Parathyroid adenoma (tissue), 2 donors: ENCODE measurements around the gene KRT16.

Source experiments
- H2AFZ ChIP-seq: fragments of 300-600 bp; sonication (generic); one replicate; pipeline ENCODE4 v1.7.0; 2017; ENCODE audit warnings: antibody characterized with exemption, mild to moderate bottlenecking
- H3K27ac ChIP-seq: fragments of 300-600 bp; sonication (generic); one replicate; pipeline ENCODE4 v1.7.0; 2017
- H3K27me3 ChIP-seq: fragments of 300-600 bp; sonication (generic); one replicate; pipeline ENCODE4 v1.7.0; 2017; ENCODE audit warnings: low read length; ENCODE audit not compliant: control insufficient read depth, insufficient read depth
- H3K36me3 ChIP-seq: fragments of 300-600 bp; sonication (generic); one replicate; pipeline ENCODE4 v1.7.0; 2017; ENCODE audit warnings: low read length; ENCODE audit not compliant: control insufficient read depth, insufficient read depth
- H3K4me1 ChIP-seq: fragments of 300-600 bp; sonication (generic); one replicate; pipeline ENCODE4 v1.7.0; 2017; ENCODE audit warnings: control low read depth
- H3K4me2 ChIP-seq: fragments of 300-600 bp; sonication (generic); one replicate; pipeline ENCODE4 v1.7.0; 2017; ENCODE audit warnings: low read length
- H3K4me3 ChIP-seq: fragments of 300-600 bp; sonication (generic); one replicate; pipeline ENCODE4 v1.7.0; 2017; ENCODE audit warnings: low read depth, low read length
- H3K79me2 ChIP-seq: fragments of 300-600 bp; sonication (generic); one replicate; pipeline ENCODE4 v1.7.0; 2017; ENCODE audit warnings: control low read depth
- H3K9ac ChIP-seq: fragments of 300-600 bp; sonication (generic); one replicate; pipeline ENCODE4 v1.7.0; 2017; ENCODE audit warnings: mild to moderate bottlenecking
- H3K9me3 ChIP-seq: fragments of 300-600 bp; sonication (generic); one replicate; pipeline ENCODE4 v1.7.0; 2017; ENCODE audit warnings: low read length; ENCODE audit not compliant: control insufficient read depth
- CTCF ChIP-seq: fragments of 300-600 bp; sonication (generic); IDR thresholded peaks from one replicate; pipeline ENCODE4 v1.7.0; 2017; ENCODE audit warnings: antibody characterized with exemption, mild to moderate bottlenecking
- donor health status: primary hyperparathyroidism.

Gene KRT16

GRCh38 chr17:41580687-41581365, 31.7 kb downstream of the KRT16 start:
- no peak overlapping the region for H2AFZ ChIP-seq
- H3K36me3 ChIP-seq = no peaks in the 10 kb centered on the region
- H3K27ac ChIP-seq = no peak overlapping the region
- no peak overlapping the region for H3K9ac ChIP-seq
- no peak for TF ChIP-seq CTCF
- H3K27me3 ChIP-seq = no peaks in the 10 kb centered on the region
- no peaks in the 10 kb centered on the region for H3K4me1 ChIP-seq
- no peak overlapping the region for H3K4me3 ChIP-seq
- H3K4me2 ChIP-seq = no peak overlapping the region
- no peaks in the 10 kb centered on the region for H3K79me2 ChIP-seq
- H3K9me3 ChIP-seq = no peaks in the 10 kb centered on the region

GRCh38 chr17:41580244-41580575, 32.4 kb downstream of the KRT16 start:
- Histone ChIP-seq H3K27me3 (no peaks in the 10 kb centered on the region), H3K9ac (no peak overlapping the region), H3K27ac (no peak overlapping the region)

GRCh38 chr17:41579484-41580243, 32.9 kb downstream of the KRT16 start:
- Histone ChIP-seq H3K36me3 (no peaks in the 10 kb centered on the region), H3K9ac (no peak overlapping the region), H3K4me3 (no peak overlapping the region), H3K4me1 (no peaks in the 10 kb centered on the region), H3K27me3 (no peaks in the 10 kb centered on the region), H3K9me3 (no peaks in the 10 kb centered on the region), H3K4me2 (no peak overlapping the region), H3K27ac (no peak overlapping the region), H3K79me2 (no peaks in the 10 kb centered on the region), H2AFZ (no peak overlapping the region)
- TF ChIP-seq CTCF = peak; percentile 80

More at GRCh38 chr17:41580244-41580575, 32.4 kb downstream of the KRT16 start:
- H3K79me2 ChIP-seq = no peaks in the 10 kb centered on the region
- H3K4me3 ChIP-seq = no peak overlapping the region
- no peak overlapping the region for H2AFZ ChIP-seq
- H3K4me1 ChIP-seq = no peaks in the 10 kb centered on the region
- no peaks in the 10 kb centered on the region for H3K36me3 ChIP-seq
- H3K9me3 ChIP-seq = no peaks in the 10 kb centered on the region
- TF ChIP-seq CTCF = no peak
- H3K4me2 ChIP-seq = no peak overlapping the region

GRCh38 chr17:41578971-41579370, 33.6 kb downstream of the KRT16 start:
- Histone ChIP-seq H3K4me1 (no peaks in the 10 kb centered on the region), H3K4me3 (no peak overlapping the region), H3K9ac (no peak overlapping the region), H3K36me3 (no peaks in the 10 kb centered on the region), H3K9me3 (no peaks in the 10 kb centered on the region), H3K4me2 (no peak overlapping the region), H3K27ac (no peak overlapping the region), H3K27me3 (no peaks in the 10 kb centered on the region), H3K79me2 (no peaks in the 10 kb centered on the region), H2AFZ (peak overlapping the region; percentile 46)
- no peak for TF ChIP-seq CTCF
